Stimulated activated CD4-positive, alpha-beta T cell treated with anti-CD3 and anti-CD28 coated beads, TNF-alpha, amount 100 ng/mL, for 24 hours (primary cell): Measurements from ENCODE around the gene PCYT2.

Experiments used
- DNase-seq, 3 experiments: peaks; one replicate each; pipeline ENCODE4 v3.0.0-alpha.2; 2020; ENCODE audit warnings: low read depth in 3 of 3

Gene PCYT2

DNA sequence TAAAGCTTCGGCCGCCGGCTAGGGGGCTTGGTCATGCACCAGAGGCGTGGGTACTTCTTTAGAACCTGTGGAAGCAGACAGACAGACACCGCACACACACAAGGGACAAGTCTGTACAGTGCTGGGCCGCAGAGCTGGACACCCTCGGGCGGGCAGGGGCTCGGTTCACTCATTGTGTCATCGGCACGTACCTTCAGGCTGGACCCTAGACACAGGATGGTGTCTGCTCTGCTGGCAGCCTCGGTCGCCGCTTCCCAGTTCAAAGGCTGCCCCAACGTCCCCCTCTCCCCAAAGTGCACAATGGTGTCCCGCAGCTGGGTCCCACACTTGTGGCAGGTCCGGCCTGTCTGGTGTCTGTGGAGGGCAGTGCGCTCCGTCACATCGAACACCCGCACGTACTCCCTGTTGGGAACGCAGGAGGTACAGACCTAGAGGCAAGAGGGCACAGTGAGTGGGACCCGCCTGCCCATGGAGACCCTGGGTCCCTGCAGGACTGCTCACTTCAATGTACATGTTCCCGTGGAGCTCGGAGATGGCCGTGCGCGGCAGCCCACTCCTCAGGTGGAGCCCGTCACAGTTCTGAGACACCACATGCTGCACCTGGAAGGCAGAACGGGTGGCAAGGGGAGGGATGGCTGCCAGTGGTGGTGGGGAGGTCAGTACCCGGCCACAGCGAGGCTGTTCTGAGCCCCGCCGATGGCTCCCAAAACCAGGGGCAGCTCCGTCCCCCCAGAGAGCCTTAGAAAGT, 3.1 kb upstream of the PCYT2 start:
- DNase-seq, result no peak

DNA sequence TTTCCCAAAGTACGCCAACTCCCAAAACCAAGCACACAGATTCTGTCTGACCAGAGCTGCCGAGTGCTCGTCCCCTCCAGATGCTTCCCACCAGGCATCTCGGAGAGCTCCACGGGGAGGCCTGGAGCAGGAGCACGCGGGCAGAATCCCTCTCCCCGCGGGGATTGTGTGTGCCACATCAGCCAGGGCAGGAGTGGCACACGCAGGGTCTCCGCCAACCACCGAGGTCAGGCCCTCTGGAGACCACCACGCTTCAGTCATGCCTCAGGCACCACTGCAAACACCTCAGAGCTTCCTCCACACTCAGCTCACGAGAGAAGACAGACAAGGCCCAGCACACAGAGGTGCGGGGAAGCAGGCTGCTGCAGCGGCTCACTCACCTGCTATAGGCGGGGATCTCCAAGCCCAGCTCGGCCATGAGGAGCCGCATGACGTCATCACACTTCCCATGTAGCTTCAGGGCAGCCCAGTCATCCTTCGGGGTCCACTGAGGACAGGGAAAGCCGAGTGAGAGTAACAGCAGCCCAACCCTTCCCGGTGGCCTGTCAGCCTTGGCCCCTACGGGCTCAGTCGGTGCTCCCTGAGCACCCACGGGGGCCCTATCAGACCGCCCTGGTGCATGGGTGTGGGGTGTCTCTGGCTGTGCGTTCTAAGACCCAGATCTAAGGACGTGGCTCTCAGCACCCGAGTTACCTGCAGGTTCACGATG, 2.3 kb upstream of the PCYT2 start:
- DNase-seq, result no peak

- DNase-seq, result no peak
These were observed 1.5 kb upstream of the PCYT2 start for GRCh38 chr17:81912441-81913309.

DNA sequence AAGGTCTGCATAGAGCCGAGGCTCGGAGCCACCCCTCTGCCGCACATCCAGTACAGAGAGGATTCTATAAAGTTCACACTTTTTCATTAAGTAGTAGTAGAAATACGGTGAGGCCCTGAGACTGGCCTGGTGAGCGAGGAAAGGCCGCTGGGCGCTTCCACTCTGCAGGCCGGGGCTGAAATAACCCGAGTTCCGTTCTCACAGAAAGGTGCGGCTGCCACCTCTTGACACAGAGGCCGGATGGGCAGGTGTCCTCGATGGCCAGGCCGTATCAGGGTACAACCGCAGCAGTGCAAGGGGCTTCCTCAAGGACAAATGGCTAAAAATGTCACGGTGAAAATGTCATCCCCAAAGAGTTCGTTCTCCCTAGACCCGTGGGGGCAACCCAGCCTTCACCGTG, 770 bp upstream of the PCYT2 start:
- no peak for DNase-seq

- DNase-seq, result no peak
These were observed 341 bp downstream of the PCYT2 start for GRCh38 chr17:81910840-81911276.

- DNase-seq, result no peak
These were observed 996 bp downstream of the PCYT2 start for GRCh38 chr17:81909966-81910839.

GRCh38 chr17:81909231-81909630, 2.0 kb downstream of the PCYT2 start:
- no peak for DNase-seq

DNA sequence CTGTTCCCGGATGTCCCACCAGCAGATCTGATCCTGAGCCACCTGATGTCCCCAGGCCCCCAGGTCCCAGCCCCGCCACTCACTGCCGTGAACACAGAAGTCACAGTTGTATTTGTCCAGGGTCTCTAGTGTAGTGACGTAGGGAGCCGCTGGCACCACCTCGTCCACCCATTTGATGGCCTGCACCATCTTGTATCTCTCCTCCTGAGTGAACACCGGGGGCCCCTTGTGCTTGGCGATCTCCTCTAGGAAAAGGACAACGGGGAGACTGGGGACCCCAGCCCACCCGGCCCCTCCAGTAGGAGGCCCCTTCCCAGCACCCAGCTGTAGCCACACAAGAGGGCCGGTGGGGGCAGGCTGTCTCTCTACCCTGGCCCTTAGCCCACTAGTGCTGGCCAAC, 2.4 kb downstream of the PCYT2 start:
- no peak for DNase-seq

GRCh38 chr17:81907219-81908145, 3.7 kb downstream of the PCYT2 start:
- DNase-seq, result no peak

- no peak for DNase-seq
These were observed 4.6 kb downstream of the PCYT2 start for GRCh38 chr17:81906476-81907218.

DNA sequence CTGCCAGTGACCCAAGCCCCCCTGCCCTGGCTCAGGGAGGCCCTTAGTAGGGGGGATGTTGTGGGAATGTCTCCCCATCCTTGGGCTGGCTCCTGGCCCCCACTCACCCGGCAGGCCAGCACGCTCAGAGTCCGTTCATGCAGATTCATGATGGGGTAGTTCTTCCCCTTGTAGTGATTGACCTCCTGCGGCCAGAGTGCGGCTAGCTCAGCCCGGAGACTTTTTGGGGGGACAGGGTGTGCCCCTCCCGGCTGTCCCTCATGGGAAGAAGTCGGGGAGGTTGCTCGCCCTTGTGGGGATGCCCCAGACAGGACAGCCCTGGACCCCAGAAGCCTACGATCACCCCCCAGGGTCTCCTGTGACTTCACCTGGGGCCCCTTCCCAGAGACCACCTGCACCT, 5.2 kb downstream of the PCYT2 start:
- DNase-seq, result no peak

GRCh38 chr17:81905424-81905875, 5.7 kb downstream of the PCYT2 start:
- DNase-seq, result no peak

DNA sequence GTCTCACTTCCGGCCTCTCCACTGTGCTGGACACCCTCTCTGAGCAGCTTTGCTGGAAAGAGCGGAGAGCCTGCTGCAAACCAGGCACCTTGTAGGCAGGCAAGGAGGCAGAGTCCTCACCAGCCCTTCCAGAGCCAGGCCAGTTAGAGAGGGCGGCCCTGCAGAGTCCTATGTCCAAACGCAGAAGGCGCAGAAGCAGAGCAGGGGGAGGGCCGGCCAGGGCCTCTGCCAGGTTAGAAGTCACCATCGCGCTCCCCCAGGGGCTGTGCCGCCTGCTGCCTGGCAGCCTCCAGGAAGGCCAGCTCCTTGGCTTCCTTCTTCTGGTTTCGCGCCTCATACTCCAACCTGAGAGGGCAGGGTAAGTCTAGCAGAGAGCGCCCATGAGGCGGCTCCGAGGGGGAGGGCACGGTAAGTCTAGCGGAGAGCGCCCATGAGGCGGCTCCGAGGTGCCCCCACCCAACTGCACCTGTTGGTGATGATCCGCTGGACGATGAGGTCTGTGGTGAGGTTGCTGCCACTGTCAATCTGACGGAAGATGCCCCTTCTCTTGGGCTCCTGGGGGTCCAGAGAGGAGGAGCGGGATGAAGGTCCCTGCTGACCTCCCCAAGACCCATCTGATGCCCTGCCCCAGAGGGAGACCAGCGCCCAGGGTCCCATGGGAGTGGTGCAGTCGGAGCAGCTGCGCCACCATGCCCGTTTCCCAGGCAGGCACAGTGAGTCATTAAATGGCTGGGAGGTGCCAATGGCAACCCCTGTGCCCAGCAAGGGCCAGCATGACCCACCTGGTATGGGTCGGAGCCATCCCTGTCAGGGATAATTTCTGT, 6.4 kb downstream of the PCYT2 start:
- DNase-seq, result no peak

DNA sequence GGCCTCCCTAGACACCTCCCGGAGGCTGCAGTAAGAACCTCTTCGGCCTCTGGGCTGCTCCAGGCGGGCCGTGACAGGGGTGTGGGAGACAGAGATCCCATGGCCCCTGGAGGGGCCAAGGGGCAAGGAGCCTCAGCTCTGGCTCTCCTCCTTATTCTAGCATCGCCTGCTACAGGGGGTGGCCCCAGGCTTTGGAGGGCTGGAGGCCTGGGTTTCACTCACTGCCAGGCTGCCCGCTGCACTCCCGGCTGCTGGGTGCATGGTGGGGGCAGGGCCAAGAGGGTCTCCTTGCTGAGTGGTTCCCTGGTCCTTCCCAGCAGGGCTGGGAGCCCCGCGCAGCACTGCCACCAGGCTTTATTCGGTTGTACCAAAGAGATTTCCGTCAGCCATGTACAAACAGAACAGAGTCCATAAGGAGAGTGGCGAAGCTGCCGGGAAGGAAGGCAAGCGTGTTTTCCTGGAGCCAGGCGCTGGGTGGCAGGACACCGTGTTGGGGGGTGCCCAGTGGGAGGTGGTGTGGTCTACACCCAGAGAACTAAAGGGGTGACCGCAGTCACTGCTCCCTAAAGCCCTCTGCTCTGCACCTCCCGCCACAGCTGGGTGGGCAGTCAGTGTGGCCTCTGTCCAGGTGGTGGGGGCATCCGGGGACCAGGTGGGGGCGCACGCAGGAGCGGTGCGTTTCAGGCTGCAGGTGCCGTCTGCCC, 7.2 kb downstream of the PCYT2 start:
- DNase-seq, result no peak

DNA sequence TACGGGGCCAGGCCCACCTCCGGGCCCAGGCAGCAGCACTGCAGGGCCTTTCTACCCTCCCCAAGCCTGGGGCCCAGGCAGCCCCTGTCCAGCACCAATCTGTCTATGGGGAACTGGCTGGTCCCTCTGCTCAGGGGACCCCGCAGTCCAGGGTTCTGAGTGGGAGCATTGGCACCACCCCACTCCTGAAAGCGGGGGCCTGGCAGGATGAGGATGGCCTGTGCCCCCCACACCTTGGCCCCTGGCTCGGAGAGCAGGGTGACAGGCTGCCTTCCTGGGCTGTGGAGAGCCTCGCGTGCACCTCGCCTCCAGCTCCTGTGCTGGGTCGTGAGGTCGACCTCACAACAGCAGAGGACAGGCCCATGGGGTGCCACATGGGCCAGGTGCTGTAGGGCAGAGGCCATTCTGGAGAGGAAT, 7.8 kb downstream of the PCYT2 start:
- DNase-seq, result no peak

- DNase-seq, result no peak
These were observed 8.4 kb downstream of the PCYT2 start for GRCh38 chr17:81902653-81903414.

- DNase-seq, result no peak
These were observed 9.1 kb downstream of the PCYT2 start, which contains the start of gene NPB for GRCh38 chr17:81902023-81902652. NPB (plus strand) TSS chr17:81902238; CDS start chr17:81902278, 40 bp downstream.
